ENCODE data around the gene DCTN3. TPM values are rescaled to one million over a fixed set of nuclear protein-coding genes. Genes with fewer than 3 reads are reported as not detected.

Gene DCTN3
- total RNA-seq, 1 donor from 2014 or later, result 94.8 TPM

GRCh38 chr9:34581318-34581717 is 39.0 kb downstream of the DCTN3 start:
- Histone ChIP-seq H2AFZ (ENCODE audit: low read depth, low read length) (no peak overlapping the region), H3K4me3 (ENCODE audit: insufficient read depth, low read depth, low read length) (no peak overlapping the region), H3K9ac (ENCODE audit: low read length) (no peak overlapping the region), H3K27me3 (ENCODE audit: insufficient read depth, low read length) (peaks cover 78% of the 10 kb centered on the region), H3K9me3 (ENCODE audit: insufficient read depth, low read depth, low read length) (no peaks in the 10 kb centered on the region), H3K4me2 (ENCODE audit: low read length) (no peak overlapping the region), H3K79me2 (ENCODE audit: insufficient read depth, low read length) (no peaks in the 10 kb centered on the region), H3K36me3 (ENCODE audit: insufficient read depth, low read length) (no peaks in the 10 kb centered on the region), H4K20me1 (ENCODE audit: insufficient read depth, low read length) (peaks cover 14% of the 10 kb centered on the region), H3K4me1 (ENCODE audit: insufficient read depth, low read length) (peaks cover 4% of the 10 kb centered on the region), H3K27ac (ENCODE audit: low read depth, low read length) (no peak overlapping the region)
- Mint-ChIP-seq H3K4me3 (ENCODE audit: unreplicated experiment) (no peak overlapping the region), H3K9me3 (ENCODE audit: unreplicated experiment) (peaks cover 7% of the 10 kb centered on the region), H3K4me1 (ENCODE audit: low read depth, unreplicated experiment) (peaks cover 18% of the 10 kb centered on the region), H3K27ac (ENCODE audit: unreplicated experiment) (no peak overlapping the region), H3K36me3 (ENCODE audit: low read depth, unreplicated experiment) (no peaks in the 10 kb centered on the region), H3K27me3 (ENCODE audit: low read depth, unreplicated experiment) (peaks cover 54% of the 10 kb centered on the region)
- DNase-seq (ENCODE audit: low read depth) (no peak), FAIRE-seq (no peak)
- no peak for TF ChIP-seq EZH2 (IDR thresholded peaks at IDR 0.05; ENCODE audit: insufficient read depth, low read length)
- TF ChIP-seq CTCF (IDR thresholded peaks at IDR 0.05; ENCODE audit: insufficient read depth, low read depth, low read length), result no peak

GRCh38 chr9:34580358-34580757 is 39.9 kb downstream of the DCTN3 start:
- no peaks in the 10 kb centered on the region for H3K36me3 Mint-ChIP-seq (ENCODE audit: low read depth, unreplicated experiment)
- H3K27me3 Mint-ChIP-seq (ENCODE audit: low read depth, unreplicated experiment), result peaks cover 48% of the 10 kb centered on the region
- Histone ChIP-seq H3K27me3 (ENCODE audit: insufficient read depth, low read length) (peaks cover 75% of the 10 kb centered on the region), H3K4me2 (ENCODE audit: low read length) (no peak overlapping the region), H3K9ac (ENCODE audit: low read length) (no peak overlapping the region), H3K79me2 (ENCODE audit: insufficient read depth, low read length) (no peaks in the 10 kb centered on the region), H3K4me1 (ENCODE audit: insufficient read depth, low read length) (peaks cover 4% of the 10 kb centered on the region), H2AFZ (ENCODE audit: low read depth, low read length) (no peak overlapping the region), H3K9me3 (ENCODE audit: insufficient read depth, low read depth, low read length) (no peaks in the 10 kb centered on the region), H3K27ac (ENCODE audit: low read depth, low read length) (no peak overlapping the region), H4K20me1 (ENCODE audit: insufficient read depth, low read length) (peaks cover 15% of the 10 kb centered on the region), H3K36me3 (ENCODE audit: insufficient read depth, low read length) (no peaks in the 10 kb centered on the region), H3K4me3 (ENCODE audit: insufficient read depth, low read depth, low read length) (no peak overlapping the region)
- no peak for FAIRE-seq
- peaks cover 25% of the 10 kb centered on the region for H3K4me1 Mint-ChIP-seq (ENCODE audit: low read depth, unreplicated experiment)
- TF ChIP-seq EZH2 (IDR thresholded peaks at IDR 0.05; ENCODE audit: insufficient read depth, low read length) (no peak), CTCF (IDR thresholded peaks at IDR 0.05; ENCODE audit: insufficient read depth, low read depth, low read length) (no peak)
- no peak for DNase-seq (ENCODE audit: low read depth)
- H3K9me3 Mint-ChIP-seq (ENCODE audit: unreplicated experiment), result peaks cover 5% of the 10 kb centered on the region
- H3K4me3 Mint-ChIP-seq (ENCODE audit: unreplicated experiment), result no peak overlapping the region
- no peak overlapping the region for H3K27ac Mint-ChIP-seq (ENCODE audit: unreplicated experiment)

- H3K4me2 ChIP-seq (ENCODE audit: low read length), result no peak overlapping the region
- no peak overlapping the region for H3K4me3 ChIP-seq (ENCODE audit: insufficient read depth, low read depth, low read length)
- no peak for FAIRE-seq
- no peaks in the 10 kb centered on the region for H3K36me3 ChIP-seq (ENCODE audit: insufficient read depth, low read length)
- peaks cover 15% of the 10 kb centered on the region for H4K20me1 ChIP-seq (ENCODE audit: insufficient read depth, low read length)
- no peaks in the 10 kb centered on the region for H3K36me3 Mint-ChIP-seq (ENCODE audit: low read depth, unreplicated experiment)
- no peak for DNase-seq (ENCODE audit: low read depth)
- H3K27ac Mint-ChIP-seq (ENCODE audit: unreplicated experiment), result no peak overlapping the region
- peaks cover 2% of the 10 kb centered on the region for H3K9me3 Mint-ChIP-seq (ENCODE audit: unreplicated experiment)
- H2AFZ ChIP-seq (ENCODE audit: low read depth, low read length), result no peak overlapping the region
- H3K27me3 ChIP-seq (ENCODE audit: insufficient read depth, low read length), result peaks cover 69% of the 10 kb centered on the region
- H3K79me2 ChIP-seq (ENCODE audit: insufficient read depth, low read length), result no peaks in the 10 kb centered on the region
- H3K27me3 Mint-ChIP-seq (ENCODE audit: low read depth, unreplicated experiment), result peaks cover 42% of the 10 kb centered on the region
- peaks cover 4% of the 10 kb centered on the region for H3K4me1 ChIP-seq (ENCODE audit: insufficient read depth, low read length)
- no peaks in the 10 kb centered on the region for H3K9me3 ChIP-seq (ENCODE audit: insufficient read depth, low read depth, low read length)
- peaks cover 25% of the 10 kb centered on the region for H3K4me1 Mint-ChIP-seq (ENCODE audit: low read depth, unreplicated experiment)
- H3K9ac ChIP-seq (ENCODE audit: low read length), result no peak overlapping the region
- no peak overlapping the region for H3K4me3 Mint-ChIP-seq (ENCODE audit: unreplicated experiment)
- TF ChIP-seq CTCF (IDR thresholded peaks at IDR 0.05; ENCODE audit: insufficient read depth, low read depth, low read length), result no peak
- TF ChIP-seq EZH2 (IDR thresholded peaks at IDR 0.05; ENCODE audit: insufficient read depth, low read length), result no peak
- no peak overlapping the region for H3K27ac ChIP-seq (ENCODE audit: low read depth, low read length)
Observed at GRCh38 chr9:34579808-34580163, 40.5 kb downstream of the DCTN3 start.

All from astrocyte (in vitro differentiated cells and primary cell).